ENCODE results near the gene ADORA2A. TPM values are rescaled to one million over a fixed set of nuclear protein-coding genes. Genes with fewer than 3 reads are reported as not detected.
A peak's percentile ranks its signal among the peaks of the same experiment; 100 is the strongest.

Gene ADORA2A
- total and polyA plus RNA-seq, 2 of the 8 experiments (the other 6 are each of a cell fraction or from before 2014, with no cell fraction given): 7.1 to 20.3 TPM

DNA sequence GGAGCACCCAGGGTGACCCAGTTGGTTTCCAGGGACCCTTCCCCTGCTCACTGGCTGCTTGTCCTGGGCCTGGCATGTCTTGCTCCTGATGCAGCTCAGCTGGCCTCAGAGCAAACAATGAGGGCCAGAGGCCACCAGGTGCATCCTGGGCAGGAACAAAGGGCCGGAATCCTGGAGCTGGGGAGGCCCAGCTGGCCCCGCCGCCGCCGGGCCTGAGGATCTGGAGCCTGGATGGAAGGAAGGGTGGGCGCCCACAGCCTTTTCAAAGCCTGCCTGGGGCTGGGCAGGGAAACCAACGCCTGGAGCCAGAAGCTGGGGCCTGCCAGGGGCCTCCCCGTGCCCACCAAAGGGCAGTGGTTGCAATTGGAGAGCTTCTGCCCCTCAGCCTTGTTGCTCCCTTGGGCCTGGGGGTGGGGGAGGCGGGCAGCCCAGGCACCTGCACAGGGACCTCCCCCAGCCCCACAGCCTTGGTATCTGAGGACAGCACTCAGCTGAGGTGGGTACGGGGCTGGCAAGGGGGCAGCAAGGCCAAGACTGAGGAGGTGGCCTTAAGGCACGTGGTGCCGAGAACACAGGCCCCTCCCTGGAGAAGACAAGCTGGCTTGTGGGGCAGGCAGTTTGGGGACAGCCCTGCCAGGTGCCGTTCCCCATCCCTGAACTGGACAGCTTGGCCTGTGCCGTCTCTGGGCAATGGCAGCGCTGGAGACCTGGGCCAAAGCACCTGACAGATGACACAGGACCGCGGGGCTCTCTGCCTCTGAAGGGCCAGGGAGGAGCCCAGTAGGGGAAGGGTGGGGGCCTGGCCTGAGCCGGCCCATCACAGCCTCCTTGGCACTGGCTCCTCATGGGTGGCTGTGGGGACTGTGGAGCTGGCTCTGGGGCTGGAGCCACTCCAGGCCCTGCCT, 7.1 kb upstream of the ADORA2A start:
- Histone ChIP-seq H3K4me2 (ENCODE audit: insufficient read depth in 1 of 2, low read depth in 2 of 2, low read length in 2 of 2) (no peak overlapping the region), H2BK5ac (ENCODE audit: low read depth, low read length) (peak overlapping the region; percentile 35; the same call in 1 of the 2 replicates), H3K18ac (ENCODE audit: extremely low read depth, low read length) (peak overlapping the region; percentile 62), H4K91ac (replicated peaks; ENCODE audit: insufficient read length, low read length) (no peak overlapping the region), H4K20me1 (replicated peaks in 1 of 2; ENCODE audit: control insufficient read depth in 1 of 2, insufficient read depth in 2 of 2, low read length in 2 of 2) (no peaks in the 10 kb centered on the region), H4K8ac (ENCODE audit: extremely low read depth, insufficient read depth, low read length) (no peak overlapping the region), H2AFZ (ENCODE audit: low read length) (no peak overlapping the region), H2AK5ac (ENCODE audit: low read depth, low read length) (peak overlapping the region; percentile 33; the same call in 1 of the 2 replicates), H3K79me1 (ENCODE audit: low read depth, low read length) (no peaks in the 10 kb centered on the region), H2BK15ac (ENCODE audit: low read length) (no peak overlapping the region; the same call in 1 of the 2 replicates), H3K56ac (replicated peaks; ENCODE audit: insufficient read length, low read depth, low read length) (no peak overlapping the region), H3K79me2 (ENCODE audit: control insufficient read depth in 1 of 2, insufficient read depth in 2 of 2, low read length in 2 of 2) (no peaks in the 10 kb centered on the region), H3K27me3 (replicated peaks in 1 of 4; ENCODE audit: control insufficient read depth in 3 of 4, extremely low read depth in 1 of 4, insufficient read depth in 3 of 4, low read length in 3 of 4) (peaks cover 3 to 14% (median 11%) of the 10 kb centered on the region in 4 experiments), H3K4ac (replicated peaks; ENCODE audit: insufficient read length, low read depth, low read length) (peak overlapping the region; percentile 29), H3K23me2 (ENCODE audit: low read depth, low read length) (peaks cover 6% of the 10 kb centered on the region; the same call in 1 of the 2 replicates), H3K14ac (ENCODE audit: insufficient read length) (no peak overlapping the region), H3K4me1 (replicated peaks in 1 of 4; ENCODE audit: control insufficient read depth in 3 of 4, insufficient read depth in 4 of 4, low read length in 3 of 4) (peaks cover 0 to 32% (median 20%) of the 10 kb centered on the region in 4 experiments; a peak in 6 of 7 replicates), H3K36me3 (ENCODE audit: control insufficient read depth in 2 of 4, insufficient read depth in 4 of 4, low read length in 3 of 4) (peaks cover 0 to 5% (median 2%) of the 10 kb centered on the region in 4 experiments; a peak in 4 of 8 replicates), H3K9ac (replicated peaks in 1 of 4; ENCODE audit: extremely low read depth in 1 of 4, low read depth in 3 of 4, low read length in 3 of 4) (no peak overlapping the region; a peak in 1 of 7 replicates), H3K27ac (ENCODE audit: low read depth, low read length) (no peak overlapping the region), H4K5ac (ENCODE audit: insufficient read length, low read depth, low read length) (no peak overlapping the region), H2BK12ac (ENCODE audit: low read depth, low read length) (peak overlapping the region; percentile 68; the same call in 1 of the 2 replicates), H3K4me3 (ENCODE audit: extremely low read depth in 1 of 4, insufficient read depth in 2 of 4, low read depth in 3 of 4, low read length in 4 of 4) (no peak overlapping the region), H2BK120ac (replicated peaks; ENCODE audit: low read depth, low read length) (no peak overlapping the region), H3K9me3 (ENCODE audit: insufficient read depth in 2 of 2, low read depth in 1 of 2, low read length in 1 of 2) (no peaks in the 10 kb centered on the region), H3K23ac (ENCODE audit: insufficient read length) (no peak overlapping the region), H2BK20ac (ENCODE audit: low read length) (no peak overlapping the region)
- CTCF ChIA-PET (ENCODE audit: partially characterized antibody): interaction anchor here (0.6 to 10.6 kb wide), 22 partner anchors 11 to 652 kb away, joined by 3 to 201 read pairs (median 10); partner anchors contain the start of gene UPB1
- DNase-seq (ENCODE audit: low read depth in 1 of 2, low spot score in 2 of 2) (no peak), FAIRE-seq (no peak)
- POLR2A ChIA-PET (ENCODE audit: partially characterized antibody): interaction anchor here (0.7 kb wide), 1 partner anchor 179 kb away, joined by 3 read pairs; no protein-coding TSS in a partner anchor
- 83% methylated on average over 14 of the region's 18 CpGs; no CpG with 5 or more reads in 1 of the 2 experiments for WGBS, 2 experiments (ENCODE audit: extremely low coverage in 1 of 2, insufficient coverage in 1 of 2, insufficient read length in 1 of 2, insufficient replicate concordance in 2 of 2, low coverage in 1 of 2, low lambda C conversion rate in 2 of 2, missing lambda C conversion rate in 1 of 2)
